Ascending aorta (tissue), 2 donors: Measurements from ENCODE around the gene MAF. TPM values are rescaled to one million over a fixed set of nuclear protein-coding genes. Genes with fewer than 3 reads are reported as not detected.

Source experiments
- DNase-seq, 2 donors: peaks; one replicate each; pipeline ENCODE4 v3.0.0-alpha.2; 2019; ENCODE audit warnings: low spot score in 2 of 2
- H3K27ac ChIP-seq, 2 donors: fragments of 200-600 bp; sonication (generic); one replicate each; pipeline ENCODE4 v1.5.1; 2016 to 2017; ENCODE audit warnings: mild to moderate bottlenecking in 1 of 2
- H3K27me3 ChIP-seq: fragments of 200-600 bp; sonication (generic); one replicate; pipeline ENCODE4 v1.5.1; 2017
- H3K36me3 ChIP-seq, 2 donors: fragments of 200-600 bp; sonication (generic); one replicate each; pipeline ENCODE4 v1.5.1; 2016
- H3K4me1 ChIP-seq, 2 donors: fragments of 200-600 bp; sonication (generic); one replicate each; pipeline ENCODE4 v1.5.1; 2016 to 2017; ENCODE audit warnings: mild to moderate bottlenecking in 1 of 2
- H3K4me3 ChIP-seq, 2 donors: fragments of 200-600 bp; sonication (generic); one replicate each; pipeline ENCODE4 v1.5.1; 2016 to 2017; ENCODE audit warnings: mild to moderate bottlenecking in 1 of 2
- H3K9me3 ChIP-seq, 2 donors: fragments of 200-600 bp; sonication (generic); one replicate each; pipeline ENCODE4 v1.5.1; 2016
- intact Hi-C: fragments of 100-400 bp; cut with DNase I; formaldehyde crosslinking; loops from one replicate; pipeline ENCODE4 v1.15.1; 2023
- total RNA-seq: library from RNA; depleted of rRNA; stranded (reverse); fragments of >200 nt; gene quantifications from one replicate; pipeline ENCODE4 v1.1.0, GENCODE V29; 2016
- TF ChIP-seq, protein P1 (sequence below), 3 experiments: fragments of 200-600 bp in 2 of 3; fragments of 450-650 bp in 1 of 3; sonication (generic) in 2 of 3; IDR thresholded peaks; one replicate each; pipeline ENCODE4 v1.5.1; 2016 to 2019; ENCODE audit warnings: antibody characterized with exemption in 3 of 3, mild to moderate bottlenecking in 1 of 3, moderate library complexity in 1 of 3

Gene MAF
- total RNA-seq, 1 donor from 2014 or later = 41.1 TPM

DNA sequence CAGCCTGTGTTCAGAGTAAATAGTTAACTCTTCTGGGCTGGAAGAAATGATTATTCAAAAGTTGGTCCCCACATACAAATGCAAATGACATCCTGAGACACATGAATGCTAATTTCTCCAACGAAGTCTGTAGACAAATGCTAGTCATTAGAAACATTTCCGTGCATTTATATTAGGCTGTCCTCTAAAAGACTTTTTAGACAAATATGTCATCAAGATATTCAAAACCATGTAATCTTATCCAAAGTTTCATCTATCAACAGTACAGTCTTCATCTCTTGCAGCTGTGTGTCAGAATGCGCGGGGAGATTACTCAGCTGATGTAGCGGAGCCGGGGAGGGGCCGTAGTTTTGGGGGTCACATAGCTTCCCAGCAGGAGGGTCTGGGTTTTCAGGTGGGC, 33.8 kb upstream of the MAF start:
- Histone ChIP-seq H3K27ac (no peak overlapping the region), H3K36me3 (no peaks in the 10 kb centered on the region), H3K27me3 (no peaks in the 10 kb centered on the region), H3K4me3 (no peak overlapping the region), H3K4me1 (no peaks in the 10 kb centered on the region), H3K9me3 (no peaks in the 10 kb centered on the region)
- intact Hi-C loops = no loop called here
- TF ChIP-seq, protein P1, sequence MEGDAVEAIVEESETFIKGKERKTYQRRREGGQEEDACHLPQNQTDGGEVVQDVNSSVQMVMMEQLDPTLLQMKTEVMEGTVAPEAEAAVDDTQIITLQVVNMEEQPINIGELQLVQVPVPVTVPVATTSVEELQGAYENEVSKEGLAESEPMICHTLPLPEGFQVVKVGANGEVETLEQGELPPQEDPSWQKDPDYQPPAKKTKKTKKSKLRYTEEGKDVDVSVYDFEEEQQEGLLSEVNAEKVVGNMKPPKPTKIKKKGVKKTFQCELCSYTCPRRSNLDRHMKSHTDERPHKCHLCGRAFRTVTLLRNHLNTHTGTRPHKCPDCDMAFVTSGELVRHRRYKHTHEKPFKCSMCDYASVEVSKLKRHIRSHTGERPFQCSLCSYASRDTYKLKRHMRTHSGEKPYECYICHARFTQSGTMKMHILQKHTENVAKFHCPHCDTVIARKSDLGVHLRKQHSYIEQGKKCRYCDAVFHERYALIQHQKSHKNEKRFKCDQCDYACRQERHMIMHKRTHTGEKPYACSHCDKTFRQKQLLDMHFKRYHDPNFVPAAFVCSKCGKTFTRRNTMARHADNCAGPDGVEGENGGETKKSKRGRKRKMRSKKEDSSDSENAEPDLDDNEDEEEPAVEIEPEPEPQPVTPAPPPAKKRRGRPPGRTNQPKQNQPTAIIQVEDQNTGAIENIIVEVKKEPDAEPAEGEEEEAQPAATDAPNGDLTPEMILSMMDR (IDR thresholded peaks at IDR 0.05) = no peak
- no peak for DNase-seq

DNA sequence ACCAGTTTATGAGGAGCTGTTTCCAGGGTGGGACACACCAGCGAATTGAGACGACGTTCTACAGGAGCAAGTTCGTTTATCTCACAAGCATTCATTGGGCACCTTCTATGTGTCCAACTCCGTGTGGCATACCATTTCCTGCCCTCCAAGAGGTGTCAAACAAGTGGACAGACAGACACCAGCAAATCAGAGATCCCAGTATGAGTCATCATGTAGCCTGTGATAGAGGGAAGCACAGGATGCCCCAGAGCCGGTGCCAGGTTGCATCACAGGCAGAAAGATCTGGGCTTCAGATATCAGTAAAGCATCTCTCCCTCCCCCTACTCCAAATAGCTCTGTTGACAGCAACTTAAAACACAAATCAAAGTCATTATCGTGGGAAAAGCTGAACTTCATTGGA, 31.8 kb upstream of the MAF start:
- Histone ChIP-seq H3K4me3 (no peak overlapping the region), H3K9me3 (no peaks in the 10 kb centered on the region), H3K36me3 (no peaks in the 10 kb centered on the region), H3K4me1 (no peaks in the 10 kb centered on the region), H3K27ac (no peak overlapping the region), H3K27me3 (no peaks in the 10 kb centered on the region)
- DNase-seq = no peak
- TF ChIP-seq, protein P1 (IDR thresholded peaks at IDR 0.05) = no peak
- intact Hi-C loops = no loop called here

DNA sequence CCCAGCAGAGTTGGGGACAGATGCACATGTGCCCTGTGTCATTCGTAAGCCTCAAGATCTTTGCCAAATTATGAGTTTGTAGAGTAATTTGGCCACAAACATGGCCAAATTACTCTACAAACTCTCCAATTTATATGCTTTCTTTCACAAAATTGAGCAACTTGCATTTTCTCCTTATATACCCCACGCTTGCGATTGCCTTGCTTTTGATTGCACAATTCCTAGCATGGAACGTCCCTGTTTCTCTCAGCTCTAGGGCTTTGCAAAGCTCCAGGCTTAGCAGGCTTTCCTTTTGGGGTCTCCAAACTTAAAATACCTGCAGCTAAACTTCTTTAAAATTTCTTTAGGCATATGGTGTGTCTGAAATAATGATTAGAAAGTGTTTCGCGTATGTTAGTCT, 28.5 kb upstream of the MAF start:
- TF ChIP-seq, protein P1 (IDR thresholded peaks at IDR 0.05) = no peak
- no peaks in the 10 kb centered on the region for H3K9me3 ChIP-seq
- intact Hi-C loops = no loop called here
- H3K4me3 ChIP-seq = no peak overlapping the region
- no peaks in the 10 kb centered on the region for H3K27me3 ChIP-seq
- H3K4me1 ChIP-seq = no peaks in the 10 kb centered on the region
- H3K27ac ChIP-seq = no peak overlapping the region
- DNase-seq = no peak
- no peaks in the 10 kb centered on the region for H3K36me3 ChIP-seq

DNA sequence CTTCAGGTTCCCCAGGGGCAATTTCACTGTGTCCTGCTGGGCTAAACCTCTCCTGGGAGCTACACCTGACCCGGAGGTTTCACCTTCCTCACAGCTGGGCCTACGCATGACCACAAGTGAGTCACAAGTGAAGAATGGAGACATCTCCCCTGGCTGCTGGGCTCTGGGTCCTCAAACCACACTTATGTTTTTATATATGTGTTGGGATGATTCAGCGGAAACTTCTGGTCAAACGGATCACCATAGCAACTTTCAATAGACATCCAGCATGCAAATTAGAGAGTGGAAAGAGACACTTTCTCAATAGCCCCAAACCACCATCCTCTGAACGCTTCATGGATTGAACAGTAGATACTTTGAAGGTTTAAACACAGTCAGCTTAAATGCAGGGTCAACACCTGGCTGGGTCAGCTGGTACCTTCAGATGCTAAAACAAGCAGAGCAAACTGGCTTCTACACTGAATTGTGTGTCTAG, 28.0 kb upstream of the MAF start:
- intact Hi-C loops = no loop called here
- Histone ChIP-seq H3K4me3 (no peak overlapping the region), H3K9me3 (no peaks in the 10 kb centered on the region), H3K27ac (no peak overlapping the region), H3K4me1 (no peaks in the 10 kb centered on the region), H3K27me3 (no peaks in the 10 kb centered on the region), H3K36me3 (no peaks in the 10 kb centered on the region)
- TF ChIP-seq, protein P1 (IDR thresholded peaks at IDR 0.05) = no peak
- DNase-seq = no peak

DNA sequence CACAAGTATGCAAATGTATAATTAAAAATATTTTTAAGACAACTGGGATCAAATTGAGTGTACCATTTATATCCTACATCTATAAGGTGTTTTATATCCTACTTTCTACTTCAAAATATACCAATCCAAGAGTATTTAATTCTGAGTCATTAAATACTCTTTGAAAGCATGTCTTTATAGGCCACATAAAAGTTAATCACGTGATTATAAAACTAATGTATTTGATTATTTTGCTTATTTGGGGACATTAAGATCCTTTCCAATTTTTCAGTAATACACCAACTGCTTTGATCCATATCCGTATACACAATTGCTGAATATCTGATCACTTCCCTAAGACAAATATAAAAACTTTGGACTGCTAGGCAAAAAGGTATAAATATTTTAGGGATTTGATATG, 26.6 kb upstream of the MAF start:
- TF ChIP-seq, protein P1 (IDR thresholded peaks at IDR 0.05) = no peak
- Histone ChIP-seq H3K36me3 (no peaks in the 10 kb centered on the region), H3K4me3 (no peak overlapping the region), H3K27ac (no peak overlapping the region), H3K9me3 (no peaks in the 10 kb centered on the region), H3K4me1 (no peaks in the 10 kb centered on the region), H3K27me3 (no peaks in the 10 kb centered on the region)
- intact Hi-C loops = no loop called here
- DNase-seq = no peak

DNA sequence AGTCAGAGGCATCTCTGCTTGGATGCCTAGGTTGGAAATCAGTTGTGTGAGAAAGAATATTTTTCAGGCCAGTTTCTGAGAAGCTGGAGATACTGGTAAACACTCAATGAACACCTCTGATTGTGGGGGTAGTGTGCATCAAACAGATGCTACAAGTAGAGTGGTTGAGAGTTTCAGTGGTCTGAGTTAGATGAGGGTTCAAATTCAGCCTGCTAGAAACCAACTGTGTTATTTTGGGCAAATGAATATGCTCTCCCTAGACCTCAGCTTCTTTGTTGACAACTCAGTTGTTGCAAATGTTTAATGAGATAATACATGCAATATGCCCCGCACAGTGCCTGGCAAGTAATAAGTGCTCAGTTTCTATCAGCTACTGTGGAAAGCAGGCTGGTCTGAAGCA, 25.2 kb upstream of the MAF start:
- no peaks in the 10 kb centered on the region for H3K9me3 ChIP-seq
- no peak overlapping the region for H3K4me3 ChIP-seq
- no peak for DNase-seq
- H3K36me3 ChIP-seq = no peaks in the 10 kb centered on the region
- no peak overlapping the region for H3K27ac ChIP-seq
- H3K4me1 ChIP-seq = no peaks in the 10 kb centered on the region
- intact Hi-C loops = no loop called here
- H3K27me3 ChIP-seq = no peaks in the 10 kb centered on the region
- TF ChIP-seq, protein P1 (IDR thresholded peaks at IDR 0.05) = no peak
